GM23338 (cell line): Measurements from ENCODE around the gene MOB3B. TPM values are rescaled to one million over a fixed set of nuclear protein-coding genes. Genes with fewer than 3 reads are reported as not detected.

Source experiments
- ATAC-seq: fragments of 200-7000 bp; cut with Tn5 transposase; 3 replicates; pipeline ENCODE4 v1.9.1; 2020
- DNase-seq: peaks from one replicate; pipeline ENCODE4 v3.0.0-alpha.2; 2015; ENCODE audit warnings: low spot score
- H2AFZ ChIP-seq: fragments of 200-600 bp; sonication (generic); 2 replicates; pipeline ENCODE4 v1.8.0; 2016; ENCODE audit warnings: antibody characterized with exemption, mild to moderate bottlenecking, moderate library complexity
- H3F3A ChIP-seq: fragments of 200-600 bp; sonication (generic); replicated peaks from 2 replicates; pipeline ENCODE4 v1.8.0; 2017; ENCODE audit warnings: antibody characterized with exemption, mixed run types, low read depth
- H3K27ac ChIP-seq: fragments of 200-600 bp; sonication (generic); 2 replicates; pipeline ENCODE4 v1.6.1; 2016; ENCODE audit warnings: low read depth
- H3K27me3 ChIP-seq: fragments of 200-600 bp; sonication (generic); 2 replicates; pipeline ENCODE4 v1.8.0; 2016; ENCODE audit warnings: mild to moderate bottlenecking, mixed run types, moderate library complexity; ENCODE audit not compliant: insufficient read depth
- H3K36me3 ChIP-seq: fragments of 200-600 bp; sonication (generic); 2 replicates; pipeline ENCODE4 v1.8.0; 2016; ENCODE audit warnings: mild to moderate bottlenecking; ENCODE audit not compliant: insufficient read depth
- H3K4me1 ChIP-seq: fragments of 200-600 bp; sonication (generic); 2 replicates; pipeline ENCODE4 v1.8.0; 2016; ENCODE audit warnings: mild to moderate bottlenecking, moderate library complexity; ENCODE audit not compliant: insufficient read depth
- H3K4me2 ChIP-seq: fragments of 200-600 bp; sonication (generic); 2 replicates; pipeline ENCODE4 v1.7.1; 2017; ENCODE audit warnings: mixed run types
- H3K4me3 ChIP-seq: fragments of 200-600 bp; sonication (generic); 2 replicates; pipeline ENCODE4 v1.6.1; 2016; ENCODE audit warnings: mixed run types
- H3K79me2 ChIP-seq: fragments of 200-600 bp; sonication (generic); replicated peaks from 2 replicates; pipeline ENCODE4 v1.8.0; 2017; ENCODE audit warnings: mild to moderate bottlenecking; ENCODE audit not compliant: insufficient read depth
- H3K9me2 ChIP-seq: fragments of 200-600 bp; sonication (generic); 2 replicates; pipeline ENCODE4 v1.8.0; 2017; ENCODE audit not compliant: insufficient read depth
- H4K20me1 ChIP-seq: fragments of 200-600 bp; sonication (generic); replicated peaks from 2 replicates; pipeline ENCODE4 v1.8.0; 2017; ENCODE audit warnings: mild to moderate bottlenecking; ENCODE audit not compliant: insufficient read depth
- H3K27ac Mint-ChIP-seq: 2 replicates; pipeline ENCODE4 v1.8.0; 2020; ENCODE audit warnings: inconsistent platforms, mild to moderate bottlenecking, moderate library complexity, mixed read lengths
- H3K27me3 Mint-ChIP-seq: 3 replicates; pipeline ENCODE4 v1.8.0; 2022; ENCODE audit warnings: low read depth, mild to moderate bottlenecking, moderate library complexity, mixed read lengths, inconsistent platforms; ENCODE audit not compliant: insufficient read depth, poor library complexity
- H3K36me3 Mint-ChIP-seq: 3 replicates; pipeline ENCODE4 v1.8.0; 2021; ENCODE audit warnings: low read depth, mild to moderate bottlenecking, inconsistent platforms, moderate library complexity, mixed read lengths
- H3K4me1 Mint-ChIP-seq: 3 replicates; pipeline ENCODE4 v1.8.0; 2020; ENCODE audit warnings: mild to moderate bottlenecking, inconsistent platforms, mixed read lengths
- H3K4me3 Mint-ChIP-seq: 3 replicates; pipeline ENCODE4 v1.8.0; 2021; ENCODE audit warnings: moderate library complexity, mild to moderate bottlenecking, inconsistent platforms, mixed read lengths
- H3K9me3 Mint-ChIP-seq: 3 replicates; pipeline ENCODE4 v1.8.0; 2020; ENCODE audit warnings: moderate library complexity, mild to moderate bottlenecking, inconsistent platforms, mixed read lengths
- CREB1 ChIP-seq: fragments of 250-450 bp; sonication (Bioruptor Pico); IDR thresholded peaks from 2 replicates; pipeline ENCODE4 v1.5.0; 2020; ENCODE audit warnings: low read depth, mild to moderate bottlenecking, moderate library complexity
- POLR2AphosphoS5 ChIP-seq: IDR thresholded peaks from 2 replicates; pipeline ENCODE4 v1.6.1; 2016; ENCODE audit warnings: antibody characterized with exemption, low read depth
- polyA plus RNA-seq: library from polyadenylated mRNA; unstranded; fragments of >200 nt; fragmentation: Nextera tagmentation; extraction: Ambion mirVana; gene quantifications from 2 replicates; pipeline ENCODE4 v1.2.1, GENCODE V29; 2016
- total RNA-seq: library from RNA; depleted of rRNA; stranded (reverse); fragments of >200 nt; shearing (Covaris generic); gene quantifications from 2 replicates; pipeline ENCODE4 v1.2.3, GENCODE V29; 2014; rRNA removed
- TF ChIP-seq, protein P1 (sequence below): IDR thresholded peaks from one replicate; pipeline ENCODE4 v1.6.1; 2018; ENCODE audit warnings: antibody characterized with exemption; ENCODE audit not compliant: unreplicated experiment
- TF ChIP-seq, protein P2 (sequence below), 2 experiments: fragments of 200-600 bp in 1 of 2; sonication (generic) in 1 of 2; conservative IDR thresholded peaks; 2 replicates each; pipeline versions ENCODE4 v1.5.1 to v1.6.1; 2016 to 2017; ENCODE audit warnings: antibody characterized with exemption in 2 of 2, low read depth in 2 of 2, mild to moderate bottlenecking in 2 of 2, moderate library complexity in 1 of 2

The MOB3B gene
- total and polyA plus RNA-seq, 2 experiments from 2014 or later: 7.6 to 12.1 TPM

DNA sequence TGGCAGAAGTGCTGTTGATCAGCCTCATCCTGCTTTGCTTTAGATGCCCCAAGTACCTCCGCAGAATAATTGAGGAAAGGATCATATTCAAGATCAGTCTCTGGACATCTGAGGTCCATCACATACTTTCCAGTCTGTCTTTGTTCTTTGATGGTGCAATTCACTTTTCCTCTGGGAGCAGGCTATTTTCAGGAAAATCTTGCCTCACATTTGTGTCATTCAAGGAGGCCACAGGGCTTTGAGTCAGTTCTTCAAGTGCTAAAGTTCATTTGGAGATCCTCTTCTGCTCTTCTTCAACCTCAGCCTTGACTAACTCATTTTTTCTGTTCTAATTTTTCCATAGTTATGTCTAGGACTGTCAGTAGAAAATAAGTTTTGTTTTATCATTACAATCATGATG is 251.2 kb downstream of the MOB3B start:
- Mint-ChIP-seq H3K27ac (no peak overlapping the region), H3K4me3 (no peak overlapping the region), H3K4me1 (peaks cover 21% of the 10 kb centered on the region), H3K36me3 (no peaks in the 10 kb centered on the region), H3K9me3 (no peaks in the 10 kb centered on the region), H3K27me3 (no peaks in the 10 kb centered on the region)
- Histone ChIP-seq H2AFZ (no peak overlapping the region), H3K9me2 (0 out of 2 replicates have a peak, but pooled peaks cover 3% of the 10 kb centered on the region), H3K4me1 (no peaks in the 10 kb centered on the region), H3K36me3 (no peaks in the 10 kb centered on the region), H3K27me3 (no peaks in the 10 kb centered on the region), H4K20me1 (no peaks in the 10 kb centered on the region), H3K27ac (no peak overlapping the region), H3K79me2 (no peaks in the 10 kb centered on the region), H3K4me3 (no peak overlapping the region), H3K4me2 (no peak overlapping the region), H3F3A (no peaks in the 10 kb centered on the region)
- ATAC-seq (no peak), DNase-seq (no peak)
- TF ChIP-seq, protein P1, sequence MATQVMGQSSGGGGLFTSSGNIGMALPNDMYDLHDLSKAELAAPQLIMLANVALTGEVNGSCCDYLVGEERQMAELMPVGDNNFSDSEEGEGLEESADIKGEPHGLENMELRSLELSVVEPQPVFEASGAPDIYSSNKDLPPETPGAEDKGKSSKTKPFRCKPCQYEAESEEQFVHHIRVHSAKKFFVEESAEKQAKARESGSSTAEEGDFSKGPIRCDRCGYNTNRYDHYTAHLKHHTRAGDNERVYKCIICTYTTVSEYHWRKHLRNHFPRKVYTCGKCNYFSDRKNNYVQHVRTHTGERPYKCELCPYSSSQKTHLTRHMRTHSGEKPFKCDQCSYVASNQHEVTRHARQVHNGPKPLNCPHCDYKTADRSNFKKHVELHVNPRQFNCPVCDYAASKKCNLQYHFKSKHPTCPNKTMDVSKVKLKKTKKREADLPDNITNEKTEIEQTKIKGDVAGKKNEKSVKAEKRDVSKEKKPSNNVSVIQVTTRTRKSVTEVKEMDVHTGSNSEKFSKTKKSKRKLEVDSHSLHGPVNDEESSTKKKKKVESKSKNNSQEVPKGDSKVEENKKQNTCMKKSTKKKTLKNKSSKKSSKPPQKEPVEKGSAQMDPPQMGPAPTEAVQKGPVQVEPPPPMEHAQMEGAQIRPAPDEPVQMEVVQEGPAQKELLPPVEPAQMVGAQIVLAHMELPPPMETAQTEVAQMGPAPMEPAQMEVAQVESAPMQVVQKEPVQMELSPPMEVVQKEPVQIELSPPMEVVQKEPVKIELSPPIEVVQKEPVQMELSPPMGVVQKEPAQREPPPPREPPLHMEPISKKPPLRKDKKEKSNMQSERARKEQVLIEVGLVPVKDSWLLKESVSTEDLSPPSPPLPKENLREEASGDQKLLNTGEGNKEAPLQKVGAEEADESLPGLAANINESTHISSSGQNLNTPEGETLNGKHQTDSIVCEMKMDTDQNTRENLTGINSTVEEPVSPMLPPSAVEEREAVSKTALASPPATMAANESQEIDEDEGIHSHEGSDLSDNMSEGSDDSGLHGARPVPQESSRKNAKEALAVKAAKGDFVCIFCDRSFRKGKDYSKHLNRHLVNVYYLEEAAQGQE: no peak
- TF ChIP-seq CREB1 (CRISPR knock-in tag): no peak

DNA sequence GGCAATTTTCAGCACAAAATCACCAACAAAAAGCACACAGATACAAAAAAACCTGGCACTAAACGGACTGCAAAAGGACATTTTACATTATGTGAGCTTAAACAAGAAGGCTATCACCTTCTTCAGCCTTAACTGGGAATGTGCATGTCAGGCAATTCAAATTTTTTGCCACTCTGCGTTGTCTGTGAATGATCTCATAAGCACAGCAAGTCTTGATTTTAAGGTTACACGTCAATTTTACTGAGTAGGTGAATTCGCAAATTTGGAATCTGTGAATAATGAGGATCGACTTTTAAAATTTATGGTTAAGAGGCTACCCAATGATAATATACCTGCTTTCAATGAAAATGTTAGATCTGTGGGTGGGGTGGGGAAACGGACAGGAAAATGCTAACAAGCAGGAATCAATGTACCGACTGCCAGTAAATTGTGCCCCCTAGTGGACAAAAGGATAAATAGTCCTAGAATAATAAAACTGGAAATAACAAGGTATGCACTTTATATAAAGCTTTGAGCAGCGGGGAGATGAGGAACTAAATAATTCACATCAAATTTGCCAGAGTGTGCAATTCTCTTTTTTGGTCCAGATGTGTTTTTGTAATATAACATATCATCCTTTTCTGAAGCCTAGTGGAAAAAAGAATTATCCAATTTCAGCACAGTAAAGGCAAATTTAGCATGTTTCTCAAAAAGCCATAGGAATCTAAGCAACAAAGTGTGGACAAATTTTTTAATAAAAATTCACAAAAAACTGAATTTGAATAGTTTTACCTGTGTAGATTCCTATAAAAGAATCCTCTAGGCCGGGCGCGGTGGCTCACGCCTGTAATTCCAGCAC is 253.2 kb downstream of the MOB3B start:
- H3K27ac Mint-ChIP-seq: no peak overlapping the region
- peak; percentile 81 for DNase-seq
- no peak overlapping the region for H3K4me2 ChIP-seq
- no peaks in the 10 kb centered on the region for H3K79me2 ChIP-seq
- no peaks in the 10 kb centered on the region for H3K27me3 Mint-ChIP-seq
- no peak overlapping the region for H3K27ac ChIP-seq
- no peaks in the 10 kb centered on the region for H3F3A ChIP-seq
- H3K9me2 ChIP-seq: no peaks in the 10 kb centered on the region
- no peaks in the 10 kb centered on the region for H4K20me1 ChIP-seq
- H2AFZ ChIP-seq: no peak overlapping the region
- no peaks in the 10 kb centered on the region for H3K9me3 Mint-ChIP-seq
- H3K4me3 Mint-ChIP-seq: no peak overlapping the region
- TF ChIP-seq, protein P2, sequence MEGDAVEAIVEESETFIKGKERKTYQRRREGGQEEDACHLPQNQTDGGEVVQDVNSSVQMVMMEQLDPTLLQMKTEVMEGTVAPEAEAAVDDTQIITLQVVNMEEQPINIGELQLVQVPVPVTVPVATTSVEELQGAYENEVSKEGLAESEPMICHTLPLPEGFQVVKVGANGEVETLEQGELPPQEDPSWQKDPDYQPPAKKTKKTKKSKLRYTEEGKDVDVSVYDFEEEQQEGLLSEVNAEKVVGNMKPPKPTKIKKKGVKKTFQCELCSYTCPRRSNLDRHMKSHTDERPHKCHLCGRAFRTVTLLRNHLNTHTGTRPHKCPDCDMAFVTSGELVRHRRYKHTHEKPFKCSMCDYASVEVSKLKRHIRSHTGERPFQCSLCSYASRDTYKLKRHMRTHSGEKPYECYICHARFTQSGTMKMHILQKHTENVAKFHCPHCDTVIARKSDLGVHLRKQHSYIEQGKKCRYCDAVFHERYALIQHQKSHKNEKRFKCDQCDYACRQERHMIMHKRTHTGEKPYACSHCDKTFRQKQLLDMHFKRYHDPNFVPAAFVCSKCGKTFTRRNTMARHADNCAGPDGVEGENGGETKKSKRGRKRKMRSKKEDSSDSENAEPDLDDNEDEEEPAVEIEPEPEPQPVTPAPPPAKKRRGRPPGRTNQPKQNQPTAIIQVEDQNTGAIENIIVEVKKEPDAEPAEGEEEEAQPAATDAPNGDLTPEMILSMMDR (conservative IDR thresholded peaks at IDR 0.05; ENCODE audit: low read depth in 2 of 2): peak; percentile 76 to 90
- TF ChIP-seq POLR2AphosphoS5: no peak
- ATAC-seq: peak; percentile 52
- no peaks in the 10 kb centered on the region for H3K27me3 ChIP-seq
- H3K4me3 ChIP-seq: no peak overlapping the region
- H3K4me1 ChIP-seq: no peaks in the 10 kb centered on the region
- H3K36me3 Mint-ChIP-seq: no peaks in the 10 kb centered on the region
- H3K36me3 ChIP-seq: no peaks in the 10 kb centered on the region
- peaks cover 20% of the 10 kb centered on the region for H3K4me1 Mint-ChIP-seq

Other genes with a start within 250 kb of the MOB3B start
- gene EQTN, start 232.7 kb downstream of the MOB3B start, total RNA-seq: 0.24 TPM in 1 of 2 replicates, not detected in the other
- gene EQTN, start 232.7 kb downstream of the MOB3B start, polyA plus RNA-seq: 0.21 TPM in 1 of 2 replicates, not detected in the other
- gene IFNK, start 5.5 kb downstream of the MOB3B start, total RNA-seq: not detected in 2 replicates
- not detected in 2 replicates for gene IFNK, start 5.5 kb downstream of the MOB3B start, polyA plus RNA-seq
- gene C9orf72, start 43.7 kb upstream of the MOB3B start, total RNA-seq: 27.8 and 30.9 TPM in 2 replicates
- 8.6 and 11.6 TPM in 2 replicates for gene C9orf72, start 43.7 kb upstream of the MOB3B start, polyA plus RNA-seq